Measurements from ENCODE around the gene SKAP1.
"Not testable (repeated sequence)": the region's sequence is repeated elsewhere in the genome, so short reads cannot be mapped to it uniquely, and the experiment has no call there.

SKAP1 gene

GRCh38 chr17:48290378-48290777, 139.6 kb downstream of the SKAP1 start:
- DNase-seq (ENCODE audit: low read depth in 1 of 2, low spot score in 1 of 2), result no peak

GRCh38 chr17:48286917-48287316, 143.1 kb downstream of the SKAP1 start:
- not testable (repeated sequence) for DNase-seq (ENCODE audit: low read depth in 1 of 2, low spot score in 1 of 2)

GRCh38 chr17:48285614-48286013, 144.4 kb downstream of the SKAP1 start:
- DNase-seq (ENCODE audit: low read depth in 1 of 2, low spot score in 1 of 2), result no peak

GRCh38 chr17:48283907-48284306, 146.1 kb downstream of the SKAP1 start:
- DNase-seq (ENCODE audit: low read depth in 1 of 2, low spot score in 1 of 2), result no peak

- no peak for DNase-seq (ENCODE audit: low read depth in 1 of 2, low spot score in 1 of 2)
These were observed 146.6 kb downstream of the SKAP1 start for GRCh38 chr17:48283411-48283810.

GRCh38 chr17:48282303-48282702, 147.7 kb downstream of the SKAP1 start:
- no peak for DNase-seq (ENCODE audit: low read depth in 1 of 2, low spot score in 1 of 2)

GRCh38 chr17:48278760-48279491, 151.1 kb downstream of the SKAP1 start:
- DNase-seq (ENCODE audit: low read depth in 1 of 2, low spot score in 1 of 2), result no peak

GRCh38 chr17:48276776-48277175, 153.2 kb downstream of the SKAP1 start:
- no peak for DNase-seq (ENCODE audit: low read depth in 1 of 2, low spot score in 1 of 2)

GRCh38 chr17:48270899-48271298, 159.1 kb downstream of the SKAP1 start:
- DNase-seq (ENCODE audit: low read depth in 1 of 2, low spot score in 1 of 2), result no peak

- DNase-seq (ENCODE audit: low read depth in 1 of 2, low spot score in 1 of 2), result no peak
These were observed 160.8 kb downstream of the SKAP1 start for GRCh38 chr17:48269209-48269608.

GRCh38 chr17:48263731-48264035, 166.3 kb downstream of the SKAP1 start:
- DNase-seq (ENCODE audit: low read depth in 1 of 2, low spot score in 1 of 2), result no peak

GRCh38 chr17:48262982-48263730, 166.9 kb downstream of the SKAP1 start:
- DNase-seq (ENCODE audit: low read depth in 1 of 2, low spot score in 1 of 2), result no peak

GRCh38 chr17:48261297-48261880, 168.6 kb downstream of the SKAP1 start:
- no peak for DNase-seq (ENCODE audit: low read depth in 1 of 2, low spot score in 1 of 2)

- no peak for DNase-seq (ENCODE audit: low read depth in 1 of 2, low spot score in 1 of 2)
These were observed 170.2 kb downstream of the SKAP1 start for GRCh38 chr17:48259694-48260291.

GRCh38 chr17:48258331-48258730, 171.7 kb downstream of the SKAP1 start:
- DNase-seq (ENCODE audit: low read depth in 1 of 2, low spot score in 1 of 2), result no peak

- no peak for DNase-seq (ENCODE audit: low read depth in 1 of 2, low spot score in 1 of 2)
These were observed 174.3 kb downstream of the SKAP1 start for GRCh38 chr17:48255759-48256158.

GRCh38 chr17:48254896-48255295, 175.1 kb downstream of the SKAP1 start:
- no peak for DNase-seq (ENCODE audit: low read depth in 1 of 2, low spot score in 1 of 2)

GRCh38 chr17:48253975-48254374, 176.0 kb downstream of the SKAP1 start:
- no peak for DNase-seq (ENCODE audit: low read depth in 1 of 2, low spot score in 1 of 2)

- no peak for DNase-seq (ENCODE audit: low read depth in 1 of 2, low spot score in 1 of 2)
These were observed 178.1 kb downstream of the SKAP1 start for GRCh38 chr17:48251950-48252349.

- DNase-seq (ENCODE audit: low read depth in 1 of 2, low spot score in 1 of 2), result no peak
These were observed 179.1 kb downstream of the SKAP1 start for GRCh38 chr17:48250949-48251348.

- not testable (repeated sequence) for DNase-seq (ENCODE audit: low read depth in 1 of 2, low spot score in 1 of 2)
These were observed 180.0 kb downstream of the SKAP1 start for GRCh38 chr17:48250059-48250458.

GRCh38 chr17:48247603-48248002, 182.4 kb downstream of the SKAP1 start:
- no peak for DNase-seq (ENCODE audit: low read depth in 1 of 2, low spot score in 1 of 2)

All from activated CD4-positive, alpha-beta T cell treated with anti-CD3 and anti-CD28 coated beads, Interleukin-2, amount 50 U/mL, for 24 hours (primary cell).